Karpas-422 (cell line): ENCODE results near the gene OR6T1. TPM values are rescaled to one million over a fixed set of nuclear protein-coding genes. Genes with fewer than 3 reads are reported as not detected.

Experiments used
- total RNA-seq: library from RNA; depleted of rRNA; stranded (reverse); fragments of >200 nt; shearing (Covaris generic); gene quantifications from 2 replicates; pipeline ENCODE4 v1.2.3, GENCODE V29; 2014; ENCODE audit warnings: low replicate concordance; rRNA removed

The OR6T1 gene
- total RNA-seq, 1 experiment from 2014 or later: not detected

Other genes starting within 250 kb of the OR6T1 start
- gene ZNF202, start 202.2 kb downstream of the OR6T1 start, total RNA-seq: 4.7 and 8.7 TPM in 2 replicates
- gene OR6X1, start 189.3 kb downstream of the OR6T1 start, total RNA-seq: not detected in 2 replicates
- not detected in 2 replicates for gene OR6M1, start 137.5 kb downstream of the OR6T1 start, total RNA-seq
- not detected in 2 replicates for gene TMEM225, start 58.2 kb downstream of the OR6T1 start, total RNA-seq
- gene OR8D4, start 41.7 kb downstream of the OR6T1 start, total RNA-seq: not detected in 2 replicates
- not detected in 2 replicates for gene OR4D5, start 4.2 kb downstream of the OR6T1 start, total RNA-seq
- gene OR10S1, start 33.9 kb upstream of the OR6T1 start, total RNA-seq: not detected in 2 replicates
- not detected in 2 replicates for gene OR10G6, start 51.3 kb upstream of the OR6T1 start, total RNA-seq
- gene OR10G4, start 69.2 kb upstream of the OR6T1 start, total RNA-seq: not detected in 2 replicates
- gene OR10G9, start 79.2 kb upstream of the OR6T1 start, total RNA-seq: not detected in 2 replicates
- not detected in 2 replicates for gene OR10G8, start 83.0 kb upstream of the OR6T1 start, total RNA-seq
- not detected in 2 replicates for gene OR10G7, start 97.5 kb upstream of the OR6T1 start, total RNA-seq
- not detected in 2 replicates for gene VWA5A, start 171.6 kb upstream of the OR6T1 start, total RNA-seq
- not detected in 2 replicates for gene OR10D3, start 239.5 kb upstream of the OR6T1 start, total RNA-seq